SK-N-MC (cell line): ENCODE measurements around the gene STX19.

Experiments used
- EZH2 ChIP-seq: fragments of 200-600 bp; sonication (generic); IDR thresholded peaks from one replicate; pipeline ENCODE4 v1.6.1; 2017; ENCODE audit warnings: antibody characterized with exemption
- POLR2AphosphoS5 ChIP-seq: IDR thresholded peaks from 2 replicates; pipeline ENCODE4 v1.6.1; 2012; ENCODE audit warnings: mild to moderate bottlenecking, low read depth, low read length, borderline replicate concordance

DNA sequence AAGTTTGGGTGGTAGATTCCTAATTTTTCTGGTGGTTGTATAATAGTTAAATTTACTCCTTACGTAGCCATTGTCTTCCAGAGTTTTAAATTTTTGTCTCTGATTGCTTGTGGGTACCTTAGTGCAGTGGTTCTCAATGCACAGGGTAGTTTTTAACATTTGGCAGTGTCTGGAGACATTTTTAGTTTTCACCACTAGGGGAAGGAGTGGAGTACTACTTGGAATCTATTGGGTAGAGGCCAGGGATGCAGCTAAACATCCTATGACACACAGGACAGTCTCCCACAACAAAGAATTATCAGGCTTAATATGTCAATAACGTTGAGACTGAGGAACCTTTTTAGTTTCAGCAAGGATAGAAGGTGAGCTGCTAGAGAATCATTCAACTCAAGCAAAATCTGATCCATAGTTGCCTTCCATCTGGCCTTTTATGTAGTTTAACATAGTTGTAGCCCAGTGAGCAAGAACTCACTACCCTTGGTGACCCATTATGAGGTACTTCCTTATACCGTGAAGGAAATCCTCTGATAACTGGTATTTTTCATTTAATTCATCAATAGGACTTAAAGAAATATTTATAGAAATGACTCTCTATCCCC is 8.6 kb upstream of the STX19 start:
- TF ChIP-seq EZH2: no peak
- no peak for TF ChIP-seq POLR2AphosphoS5
